ENCODE data around the gene MN1. TPM values are rescaled to one million over a fixed set of nuclear protein-coding genes. Genes with fewer than 3 reads are reported as not detected.

The MN1 gene
- total RNA-seq, 4 donors from 2014 or later = 1.7 to 7.0 (median 2.4) TPM

DNA sequence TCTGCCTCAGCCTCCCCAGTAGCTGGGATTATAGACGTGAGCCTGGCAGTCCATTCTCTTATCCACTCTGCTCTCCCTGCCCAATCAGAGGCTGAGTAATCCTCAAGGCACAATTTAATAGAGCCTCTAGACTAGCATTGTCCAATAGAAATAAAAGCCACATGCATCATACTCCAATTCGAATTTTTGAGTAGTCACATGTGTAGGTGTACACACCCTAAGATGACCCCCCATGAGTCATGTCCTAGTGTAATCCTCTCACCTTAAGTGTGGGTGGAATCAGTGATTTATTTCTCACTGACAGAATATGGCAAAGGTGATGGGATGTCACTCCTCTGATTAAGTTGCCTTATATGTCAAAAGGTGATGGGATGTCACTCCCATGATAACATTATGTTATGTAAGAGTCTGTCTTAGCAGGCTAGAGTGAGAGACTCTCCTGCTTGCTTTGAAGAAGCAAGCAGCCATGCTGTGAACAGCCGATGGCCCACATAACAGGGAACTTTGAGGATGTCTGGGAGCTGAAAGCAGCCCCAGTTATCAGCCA, 61.3 kb downstream of the MN1 start:
- TF ChIP-seq, protein P1, sequence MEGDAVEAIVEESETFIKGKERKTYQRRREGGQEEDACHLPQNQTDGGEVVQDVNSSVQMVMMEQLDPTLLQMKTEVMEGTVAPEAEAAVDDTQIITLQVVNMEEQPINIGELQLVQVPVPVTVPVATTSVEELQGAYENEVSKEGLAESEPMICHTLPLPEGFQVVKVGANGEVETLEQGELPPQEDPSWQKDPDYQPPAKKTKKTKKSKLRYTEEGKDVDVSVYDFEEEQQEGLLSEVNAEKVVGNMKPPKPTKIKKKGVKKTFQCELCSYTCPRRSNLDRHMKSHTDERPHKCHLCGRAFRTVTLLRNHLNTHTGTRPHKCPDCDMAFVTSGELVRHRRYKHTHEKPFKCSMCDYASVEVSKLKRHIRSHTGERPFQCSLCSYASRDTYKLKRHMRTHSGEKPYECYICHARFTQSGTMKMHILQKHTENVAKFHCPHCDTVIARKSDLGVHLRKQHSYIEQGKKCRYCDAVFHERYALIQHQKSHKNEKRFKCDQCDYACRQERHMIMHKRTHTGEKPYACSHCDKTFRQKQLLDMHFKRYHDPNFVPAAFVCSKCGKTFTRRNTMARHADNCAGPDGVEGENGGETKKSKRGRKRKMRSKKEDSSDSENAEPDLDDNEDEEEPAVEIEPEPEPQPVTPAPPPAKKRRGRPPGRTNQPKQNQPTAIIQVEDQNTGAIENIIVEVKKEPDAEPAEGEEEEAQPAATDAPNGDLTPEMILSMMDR (IDR thresholded peaks at IDR 0.05) = no peak
- TF ChIP-seq POLR2A (IDR thresholded peaks at IDR 0.05) = no peak
- no peak for DNase-seq (ENCODE audit: low spot score in 2 of 2)
- no peak overlapping the region for H3K4me3 ChIP-seq (ENCODE audit: low read depth, poor library complexity, severe bottlenecking)
- 73 to 89% methylated on average over 3 of the region's 3 CpGs for WGBS, 2 donors
- intact Hi-C loops (cut with DNase I; ENCODE audit: low total_unique reads) = no loop called here

DNA sequence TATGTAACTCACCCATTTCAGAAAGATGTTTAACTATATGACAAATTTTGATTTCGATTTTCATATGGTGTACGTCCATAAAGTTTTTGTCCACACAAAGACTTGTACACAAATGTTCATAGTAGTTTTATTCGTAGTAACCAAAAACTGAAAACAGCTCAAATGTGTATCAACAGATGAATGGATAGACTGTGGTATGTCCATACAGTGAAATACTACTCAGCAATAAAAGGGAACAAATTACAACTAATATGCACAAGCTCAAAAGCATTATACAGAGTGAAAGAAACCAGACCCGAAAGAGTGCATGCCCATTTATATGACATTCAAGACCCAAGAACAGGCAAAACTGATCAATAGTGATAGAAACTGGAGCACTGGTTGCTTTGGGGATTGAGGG, 64.0 kb downstream of the MN1 start:
- WGBS, 2 donors = 94 to 96% methylated on average over 4 of the region's 4 CpGs
- H3K4me3 ChIP-seq (ENCODE audit: low read depth, poor library complexity, severe bottlenecking) = no peak overlapping the region
- intact Hi-C loops (cut with DNase I; ENCODE audit: low total_unique reads) = no loop called here
- TF ChIP-seq, protein P1 (IDR thresholded peaks at IDR 0.05) = no peak
- TF ChIP-seq POLR2A (IDR thresholded peaks at IDR 0.05) = no peak
- DNase-seq (ENCODE audit: low spot score in 2 of 2) = no peak

DNA sequence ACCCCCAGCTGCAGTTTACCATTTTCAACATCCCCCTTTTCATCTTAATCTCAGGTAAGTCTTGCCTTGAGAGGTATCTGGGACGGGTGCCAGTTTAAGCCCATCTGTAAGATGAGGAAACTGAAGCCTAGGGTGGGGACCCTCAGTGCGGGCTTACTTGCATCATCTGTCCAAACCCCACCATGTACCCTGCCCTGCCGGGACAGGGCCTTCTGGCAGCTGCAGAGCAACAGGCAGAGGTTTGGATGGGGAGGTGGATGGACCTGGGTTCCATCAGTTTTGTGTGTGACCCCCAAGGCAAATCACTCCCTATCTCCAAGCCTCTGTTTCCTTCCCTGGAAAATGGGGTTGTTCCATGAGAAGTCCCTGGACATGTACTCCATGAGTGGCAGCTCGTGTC, 67.5 kb downstream of the MN1 start:
- WGBS, 2 donors = 86 to 98% methylated on average over 4 of the region's 4 CpGs
- intact Hi-C loops (cut with DNase I; ENCODE audit: low total_unique reads) = no loop called here
- TF ChIP-seq, protein P1 (IDR thresholded peaks at IDR 0.05) = no peak
- TF ChIP-seq POLR2A (IDR thresholded peaks at IDR 0.05) = no peak
- DNase-seq (ENCODE audit: low spot score in 2 of 2) = no peak
- no peak overlapping the region for H3K4me3 ChIP-seq (ENCODE audit: low read depth, poor library complexity, severe bottlenecking)

DNA sequence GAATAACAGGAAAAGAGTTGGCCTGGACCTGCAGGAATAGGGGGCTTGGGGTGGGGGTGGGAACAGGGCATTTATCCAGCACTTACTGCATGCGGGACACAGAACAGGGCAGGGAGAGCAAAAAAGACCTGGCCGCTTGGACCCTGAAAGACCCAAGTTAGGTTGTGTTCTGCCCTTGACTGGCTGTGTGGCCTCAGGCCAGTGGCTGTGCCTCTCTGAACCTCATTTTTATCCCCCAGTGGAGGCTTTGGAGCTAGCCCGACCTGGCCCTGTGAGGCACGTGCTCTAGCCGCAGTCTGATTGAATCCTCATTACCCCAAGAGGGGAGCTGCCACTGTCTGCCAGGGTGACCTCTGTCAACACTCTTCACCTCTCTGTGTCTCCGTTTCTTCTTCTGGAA, 68.7 kb downstream of the MN1 start:
- DNase-seq (ENCODE audit: low spot score in 2 of 2) = no peak
- no peak for TF ChIP-seq POLR2A (IDR thresholded peaks at IDR 0.05)
- TF ChIP-seq, protein P1 (IDR thresholded peaks at IDR 0.05) = no peak
- WGBS, 2 donors = 92 to 95% methylated on average over 6 of the region's 6 CpGs
- no peak overlapping the region for H3K4me3 ChIP-seq (ENCODE audit: low read depth, poor library complexity, severe bottlenecking)
- intact Hi-C loops (cut with DNase I; ENCODE audit: low total_unique reads) = no loop called here

DNA sequence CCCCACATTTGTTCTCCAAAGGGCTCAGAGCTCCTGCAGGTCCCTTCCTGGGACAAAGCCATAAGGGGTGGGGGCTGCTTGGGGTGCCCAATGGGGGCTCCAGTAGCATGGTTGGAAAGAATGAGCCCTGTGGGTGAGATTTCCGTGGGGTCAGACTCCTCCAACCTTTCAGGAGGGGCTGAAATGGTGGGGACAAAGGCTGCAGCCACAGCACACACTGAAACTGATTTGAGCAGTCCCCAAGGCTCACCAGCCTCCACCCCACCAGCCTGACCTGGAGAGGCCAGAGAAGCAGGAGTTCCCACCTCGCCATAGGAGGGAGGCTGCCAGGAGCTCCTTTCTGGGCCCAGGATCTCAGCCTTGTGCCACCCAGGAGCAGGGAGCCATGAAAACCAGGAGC, 69.2 kb downstream of the MN1 start:
- intact Hi-C loops (cut with DNase I; ENCODE audit: low total_unique reads) = no loop called here
- 84 to 90% methylated on average over 2 of the region's 2 CpGs for whole genome bisulfite sequencing, 2 donors
- no peak for TF ChIP-seq POLR2A (IDR thresholded peaks at IDR 0.05)
- TF ChIP-seq, protein P1 (IDR thresholded peaks at IDR 0.05) = no peak
- DNase-seq (ENCODE audit: low spot score in 2 of 2) = no peak
- no peak overlapping the region for H3K4me3 ChIP-seq (ENCODE audit: low read depth, poor library complexity, severe bottlenecking)

DNA sequence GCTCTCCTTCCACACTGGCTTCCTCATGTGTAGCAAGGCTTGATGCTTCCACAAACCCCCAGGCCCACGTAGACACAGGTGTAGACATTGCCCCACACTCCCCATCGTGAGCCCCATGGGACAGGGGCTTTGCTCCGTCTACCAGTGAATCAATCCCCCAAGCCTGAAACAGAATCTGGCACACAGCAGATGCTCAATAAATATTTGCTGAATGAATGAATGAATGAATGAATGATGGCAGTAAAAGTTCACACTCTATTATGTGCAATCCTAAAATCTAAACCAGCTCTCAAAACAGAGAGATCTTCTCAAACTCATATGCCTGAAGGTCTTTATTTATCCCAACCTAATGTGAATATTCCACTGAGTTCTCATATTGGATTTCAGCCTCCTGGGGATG, 69.9 kb downstream of the MN1 start:
- TF ChIP-seq, protein P1 (IDR thresholded peaks at IDR 0.05) = no peak
- no peak for TF ChIP-seq POLR2A (IDR thresholded peaks at IDR 0.05)
- no peak overlapping the region for H3K4me3 ChIP-seq (ENCODE audit: low read depth, poor library complexity, severe bottlenecking)
- WGBS, 2 donors = 93 to 95% methylated on average over 3 of the region's 3 CpGs
- no peak for DNase-seq (ENCODE audit: low spot score in 2 of 2)
- intact Hi-C loops (cut with DNase I; ENCODE audit: low total_unique reads) = no loop called here
